ENCODE results near the gene IGHMBP2.

DNA sequence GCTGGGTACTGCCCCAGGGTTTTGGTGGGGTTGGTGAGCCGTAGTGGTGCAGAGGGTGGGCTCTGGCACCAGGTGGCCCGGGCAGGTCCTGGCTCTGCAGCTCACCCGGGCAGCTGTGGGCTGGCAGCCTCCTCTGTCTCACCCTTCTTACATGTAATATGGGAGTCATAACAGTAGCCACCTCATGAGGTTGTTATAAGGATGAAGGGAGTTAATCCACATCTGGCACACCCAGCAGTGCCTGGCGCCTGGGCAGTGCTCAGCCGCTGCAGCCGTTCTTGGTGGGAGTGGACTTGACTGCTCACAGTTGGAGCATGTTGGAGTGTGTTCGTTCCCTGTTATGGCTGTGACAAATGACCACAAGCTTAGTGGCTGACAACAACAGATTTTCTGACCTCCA is 28.7 kb downstream of the IGHMBP2 start:
- TF ChIP-seq, protein P1, sequence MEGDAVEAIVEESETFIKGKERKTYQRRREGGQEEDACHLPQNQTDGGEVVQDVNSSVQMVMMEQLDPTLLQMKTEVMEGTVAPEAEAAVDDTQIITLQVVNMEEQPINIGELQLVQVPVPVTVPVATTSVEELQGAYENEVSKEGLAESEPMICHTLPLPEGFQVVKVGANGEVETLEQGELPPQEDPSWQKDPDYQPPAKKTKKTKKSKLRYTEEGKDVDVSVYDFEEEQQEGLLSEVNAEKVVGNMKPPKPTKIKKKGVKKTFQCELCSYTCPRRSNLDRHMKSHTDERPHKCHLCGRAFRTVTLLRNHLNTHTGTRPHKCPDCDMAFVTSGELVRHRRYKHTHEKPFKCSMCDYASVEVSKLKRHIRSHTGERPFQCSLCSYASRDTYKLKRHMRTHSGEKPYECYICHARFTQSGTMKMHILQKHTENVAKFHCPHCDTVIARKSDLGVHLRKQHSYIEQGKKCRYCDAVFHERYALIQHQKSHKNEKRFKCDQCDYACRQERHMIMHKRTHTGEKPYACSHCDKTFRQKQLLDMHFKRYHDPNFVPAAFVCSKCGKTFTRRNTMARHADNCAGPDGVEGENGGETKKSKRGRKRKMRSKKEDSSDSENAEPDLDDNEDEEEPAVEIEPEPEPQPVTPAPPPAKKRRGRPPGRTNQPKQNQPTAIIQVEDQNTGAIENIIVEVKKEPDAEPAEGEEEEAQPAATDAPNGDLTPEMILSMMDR (IDR thresholded peaks at IDR 0.05) = no peak
- TF ChIP-seq POLR2A (IDR thresholded peaks at IDR 0.05) = no peak

Measured in esophagus squamous epithelium (tissue), 4 donors.